NCI-H1092 (cell line): ENCODE results near the gene FBXO8.
"Not testable (repeated sequence)": the region's sequence is repeated elsewhere in the genome, so short reads cannot be mapped to it uniquely, and the experiment has no call there.

Experiments used
- DNase-seq: peaks from one replicate; lab custom pipeline; 2025; lab: John Stamatoyannopoulos, UW

FBXO8 gene

GRCh38 chr4:174283507-174284471, at the start of gene FBXO8, which contains the start of gene CEP44:
Gene FBXO8, minus strand, starts transcription at chr4:174283667. Its CDS starts 20,575 bp downstream, at chr4:174263092.
Gene CEP44, plus strand, starts transcription at chr4:174283911. Its CDS starts 15,211 bp downstream, at chr4:174299122.
- DNase-seq, result peak; percentile 58

- no peak for DNase-seq
Measured at GRCh38 chr4:174332741-174333493, 49.5 kb upstream of the FBXO8 start.

- DNase-seq, result no peak
Measured at GRCh38 chr4:174324725-174325124, 41.3 kb upstream of the FBXO8 start.

- DNase-seq, result no peak
Measured at GRCh38 chr4:174324236-174324635, 40.8 kb upstream of the FBXO8 start.

- DNase-seq, result no peak
Measured at GRCh38 chr4:174320494-174321199, 37.2 kb upstream of the FBXO8 start.

GRCh38 chr4:174318829-174319764, 35.6 kb upstream of the FBXO8 start:
- peak; percentile 8 for DNase-seq

GRCh38 chr4:174317531-174317930, 34.1 kb upstream of the FBXO8 start:
- DNase-seq, result no peak

- no peak for DNase-seq
Measured at GRCh38 chr4:174316954-174317353, 33.5 kb upstream of the FBXO8 start.

GRCh38 chr4:174316546-174316945, 33.1 kb upstream of the FBXO8 start:
- no peak for DNase-seq

- DNase-seq, result no peak
Measured at GRCh38 chr4:174314770-174315169, 31.3 kb upstream of the FBXO8 start.

GRCh38 chr4:174314274-174314673, 30.8 kb upstream of the FBXO8 start:
- no peak for DNase-seq

- no peak for DNase-seq
Measured at GRCh38 chr4:174312993-174313392, 29.5 kb upstream of the FBXO8 start.

- DNase-seq, result no peak
Measured at GRCh38 chr4:174307694-174308093, 24.2 kb upstream of the FBXO8 start.

- DNase-seq, result no peak
Measured at GRCh38 chr4:174305961-174306360, 22.5 kb upstream of the FBXO8 start.

- no peak for DNase-seq
Measured at GRCh38 chr4:174304664-174305063, 21.2 kb upstream of the FBXO8 start.

- DNase-seq, result no peak
Measured at GRCh38 chr4:174303687-174304086, 20.2 kb upstream of the FBXO8 start.

GRCh38 chr4:174295142-174295541, 11.7 kb upstream of the FBXO8 start:
- DNase-seq, result not testable (repeated sequence)

- DNase-seq, result not testable (repeated sequence)
Measured at GRCh38 chr4:174294641-174295040, 11.2 kb upstream of the FBXO8 start.

GRCh38 chr4:174292473-174292872, 9.0 kb upstream of the FBXO8 start:
- DNase-seq, result no peak

GRCh38 chr4:174286870-174287269, 3.4 kb upstream of the FBXO8 start:
- DNase-seq, result no peak

GRCh38 chr4:174284487-174284886, 1.0 kb upstream of the FBXO8 start:
- DNase-seq, result no peak
